HL-60 (cell line): ENCODE results near the gene CALR3.
"Not testable (repeated sequence)": the region's sequence is repeated elsewhere in the genome, so short reads cannot be mapped to it uniquely, and the experiment has no call there.

ENCODE experiments used
- DNase-seq, 2 experiments: peaks; one replicate each; pipeline ENCODE4 v3.0.0-alpha.2; 2010 to 2020; ENCODE audit warnings: low read depth in 1 of 2, low spot score in 1 of 2
- H3K27ac ChIP-seq: fragments of 250-450 bp; sonication (Bioruptor Pico); replicated peaks from 2 replicates; pipeline ENCODE4 v1.5.1; 2020; ENCODE audit warnings: mild to moderate bottlenecking, moderate library complexity
- H3K27me3 ChIP-seq: fragments of 250-450 bp; sonication (Bioruptor Pico); 2 replicates; pipeline ENCODE4 v1.5.1; 2021; ENCODE audit warnings: mild to moderate bottlenecking, moderate library complexity; ENCODE audit not compliant: insufficient read depth, poor library complexity, severe bottlenecking
- H3K4me3 ChIP-seq: replicated peaks from 2 replicates; pipeline ENCODE4 v1.5.1; 2011; ENCODE audit warnings: mild to moderate bottlenecking, control low read depth, low read length; ENCODE audit not compliant: insufficient read depth
- CTCF ChIP-seq: IDR thresholded peaks from one replicate; pipeline ENCODE4 v1.5.1; 2011; ENCODE audit warnings: low read length, control low read depth, inconsistent platforms; ENCODE audit not compliant: insufficient read depth
- GABPA ChIP-seq: IDR thresholded peaks from 2 replicates; pipeline ENCODE4 v1.6.1; 2012; ENCODE audit warnings: low read depth
- POLR2AphosphoS5 ChIP-seq: IDR thresholded peaks from 2 replicates; pipeline ENCODE4 v1.6.1; 2012; ENCODE audit warnings: low read depth
- REST ChIP-seq: IDR thresholded peaks from 2 replicates; pipeline ENCODE4 v1.6.1; 2012; ENCODE audit warnings: low read depth; ENCODE audit not compliant: insufficient replicate concordance
- SPI1 ChIP-seq: IDR thresholded peaks from 2 replicates; pipeline ENCODE4 v1.6.1; 2012; ENCODE audit warnings: low read depth, mild to moderate bottlenecking, borderline replicate concordance

Gene CALR3

GRCh38 chr19:16516923-16517610 is 21.1 kb upstream of the CALR3 start:
- Histone ChIP-seq H3K4me3 (no peak overlapping the region), H3K27ac (no peak overlapping the region), H3K27me3 (no peaks in the 10 kb centered on the region)
- DNase-seq, result no peak
- TF ChIP-seq REST (no peak), POLR2AphosphoS5 (peak; percentile 18; the same call in 1 of the 2 replicates)

GRCh38 chr19:16516381-16516780 is 20.4 kb upstream of the CALR3 start:
- no peak for DNase-seq
- Histone ChIP-seq H3K27ac (no peak overlapping the region), H3K4me3 (no peak overlapping the region), H3K27me3 (no peaks in the 10 kb centered on the region)
- TF ChIP-seq GABPA (no peak), SPI1 (no peak), POLR2AphosphoS5 (no peak), CTCF (no peak), REST (no peak)

- DNase-seq, result no peak
- H3K4me3 ChIP-seq, result no peak overlapping the region
- H3K27me3 ChIP-seq, result no peaks in the 10 kb centered on the region
- no peak overlapping the region for H3K27ac ChIP-seq
- TF ChIP-seq REST, result no peak
- no peak for TF ChIP-seq POLR2AphosphoS5
- TF ChIP-seq SPI1, result no peak
- no peak for TF ChIP-seq GABPA
- no peak for TF ChIP-seq CTCF
Observed at GRCh38 chr19:16514383-16515019, 18.5 kb upstream of the CALR3 start.

GRCh38 chr19:16512611-16513010 is 16.6 kb upstream of the CALR3 start:
- DNase-seq, H3K27me3 ChIP-seq, H3K27ac ChIP-seq, H3K4me3 ChIP-seq: not testable (repeated sequence)
